Lower leg skin (tissue), 4 donors: ENCODE results near the gene EXOC1. TPM values are rescaled to one million over a fixed set of nuclear protein-coding genes. Genes with fewer than 3 reads are reported as not detected.

Experiments
- DNase-seq, 2 donors: peaks; one replicate each; pipeline ENCODE4 v3.0.0-alpha.2; 2019; ENCODE audit warnings: low spot score in 2 of 2
- H3K4me3 ChIP-seq: fragments of 200-600 bp; sonication (generic); 2 replicates; pipeline ENCODE4 v1.5.1; 2017; ENCODE audit warnings: mild to moderate bottlenecking, low read depth; ENCODE audit not compliant: poor library complexity, severe bottlenecking
- CTCF ChIP-seq, 3 donors: fragments of 450-650 bp; IDR thresholded peaks; one replicate each; pipeline ENCODE4 v1.5.1; 2016; ENCODE audit warnings: antibody characterized with exemption in 3 of 3, mild to moderate bottlenecking in 3 of 3, moderate library complexity in 2 of 3
- POLR2A ChIP-seq, 2 donors: fragments of 450-650 bp; IDR thresholded peaks; one replicate each; pipeline ENCODE4 v1.6.1; 2016 to 2017; ENCODE audit warnings: antibody characterized with exemption in 2 of 2, mild to moderate bottlenecking in 1 of 2, moderate library complexity in 1 of 2
- WGBS, 2 donors: methylation state at CpG; one replicate each; pipeline ENCODE4 v1.1.5; 2018; 5-methylcytosine and 5-hydroxymethylcytosine counted together
- intact Hi-C: fragments of 100-400 bp; cut with DNase I; formaldehyde crosslinking; loops from one replicate; pipeline ENCODE4 v1.15.0; 2023; ENCODE audit warnings: low total_unique reads
- total RNA-seq, 4 donors: library from RNA; depleted of rRNA; stranded (reverse); fragments of >200 nt; gene quantifications; one replicate each; pipeline ENCODE4 v1.1.0, GENCODE V29; 2016

EXOC1 gene
- total RNA-seq, 4 donors from 2014 or later = 31.3 to 40.6 (median 36.8) TPM

GRCh38 chr4:55938481-55938880 lies 85.0 kb downstream of the EXOC1 start:
- TF ChIP-seq POLR2A (IDR thresholded peaks at IDR 0.05) = no peak
- no peak for TF ChIP-seq CTCF (IDR thresholded peaks at IDR 0.05)
- H3K4me3 ChIP-seq = no peak overlapping the region
- no peak for DNase-seq
- 89 to 91% methylated on average over 1 of the region's 1 CpG for WGBS, 2 donors
- intact Hi-C loops = no loop called here

- intact Hi-C loops = no loop called here
- 78 to 96% methylated on average over 2 of the region's 2 CpGs for WGBS, 2 donors
These were observed 86.0 kb downstream of the EXOC1 start for GRCh38 chr4:55939421-55939820.

GRCh38 chr4:55941881-55942396 lies 88.5 kb downstream of the EXOC1 start:
- intact Hi-C loops = no loop called here
- TF ChIP-seq POLR2A (IDR thresholded peaks at IDR 0.05) (no peak), CTCF (IDR thresholded peaks at IDR 0.05) (no peak)
- H3K4me3 ChIP-seq = no peak overlapping the region
- WGBS, 2 donors = 89 to 92% methylated on average over 3 of the region's 3 CpGs
- no peak for DNase-seq

More at GRCh38 chr4:55939421-55939820, 86.0 kb downstream of the EXOC1 start:
- TF ChIP-seq CTCF (IDR thresholded peaks at IDR 0.05) (no peak), POLR2A (IDR thresholded peaks at IDR 0.05) (no peak)
- no peak overlapping the region for H3K4me3 ChIP-seq
- DNase-seq = no peak

GRCh38 chr4:55947254-55947882 lies 93.9 kb downstream of the EXOC1 start:
- 21 to 25% methylated on average over 6 of the region's 6 CpGs for WGBS, 2 donors
- DNase-seq = no peak
- intact Hi-C loops = no loop called here
- H3K4me3 ChIP-seq = no peak overlapping the region
- TF ChIP-seq CTCF (IDR thresholded peaks at IDR 0.05) = no peak
- TF ChIP-seq POLR2A (IDR thresholded peaks at IDR 0.05) = no peak

GRCh38 chr4:55947912-55948725 lies 94.7 kb downstream of the EXOC1 start:
- TF ChIP-seq POLR2A (IDR thresholded peaks at IDR 0.05) (no peak), CTCF (IDR thresholded peaks at IDR 0.05) (no peak)
- WGBS, 2 donors = 3 to 4% methylated on average over 19 of the region's 19 CpGs
- intact Hi-C loops = no loop called here
- H3K4me3 ChIP-seq = peak overlapping the region; percentile 70
- DNase-seq = no peak
